ENCODE measurements around the gene ASH1L.

Gene ASH1L

GRCh38 chr1:155313261-155313660 is 249.3 kb downstream of the ASH1L start:
- no peak overlapping the region for H2AK5ac ChIP-seq (ENCODE audit: low read length)
- H3K9ac ChIP-seq (ENCODE audit: low read length) = no peak overlapping the region
- H2BK15ac ChIP-seq (replicated peaks; ENCODE audit: low read depth) = no peak overlapping the region
- H3K4me3 ChIP-seq (ENCODE audit: low read length) = no peak overlapping the region
- peaks cover 13% of the 10 kb centered on the region for H3K36me3 ChIP-seq (ENCODE audit: control insufficient read depth, insufficient read depth, low read length)
- no peak overlapping the region for H3K27ac ChIP-seq (ENCODE audit: low read depth, low read length)
- H3K4me2 ChIP-seq (ENCODE audit: low read length) = no peak overlapping the region
- no peaks in the 10 kb centered on the region for H3K27me3 ChIP-seq (ENCODE audit: insufficient read depth, low read length, poor library complexity)
- H3K56ac ChIP-seq (ENCODE audit: low read length) = no peak overlapping the region
- no peak overlapping the region for H4K5ac ChIP-seq (ENCODE audit: low read length)
- H2BK120ac ChIP-seq (ENCODE audit: low read depth, low read length) = no peak overlapping the region
- H3K23ac ChIP-seq (ENCODE audit: low read length) = no peak overlapping the region
- H3K79me1 ChIP-seq (ENCODE audit: low read length) = peaks cover 25% of the 10 kb centered on the region
- WGBS (ENCODE audit: extremely low coverage, insufficient coverage, low lambda C conversion rate) = no CpG with 5 or more reads among the region's 8 CpGs
- H3K4ac ChIP-seq (ENCODE audit: low read depth, low read length) = no peak overlapping the region
- H4K8ac ChIP-seq (ENCODE audit: low read depth, low read length) = no peak overlapping the region
- H3K18ac ChIP-seq (ENCODE audit: low read length) = no peak overlapping the region
- H2BK5ac ChIP-seq (ENCODE audit: low read length) = no peak overlapping the region
- DNase-seq = no peak
- H3K4me1 ChIP-seq (ENCODE audit: control insufficient read depth, low read depth, low read length) = no peaks in the 10 kb centered on the region
- H3K79me2 ChIP-seq (ENCODE audit: control insufficient read depth, insufficient read depth, low read length) = peaks cover 35% of the 10 kb centered on the region

GRCh38 chr1:155309423-155310021 is 253.1 kb downstream of the ASH1L start:
- Histone ChIP-seq H3K79me2 (ENCODE audit: control insufficient read depth, insufficient read depth, low read length) (peaks cover 35% of the 10 kb centered on the region), H3K79me1 (ENCODE audit: low read length) (peaks cover 22% of the 10 kb centered on the region), H4K5ac (ENCODE audit: low read length) (peak overlapping the region; percentile 96), H3K9ac (ENCODE audit: low read length) (peak overlapping the region; percentile 93), H3K4me1 (ENCODE audit: control insufficient read depth, low read depth, low read length) (no peaks in the 10 kb centered on the region), H3K4me3 (ENCODE audit: low read length) (peak overlapping the region; percentile 93), H3K27ac (ENCODE audit: low read depth, low read length) (peak overlapping the region; percentile 90), H2BK5ac (ENCODE audit: low read length) (peak overlapping the region; percentile 94), H2BK120ac (ENCODE audit: low read depth, low read length) (no peak overlapping the region), H3K23ac (ENCODE audit: low read length) (peak overlapping the region; percentile 98), H3K56ac (ENCODE audit: low read length) (peak overlapping the region; percentile 99), H3K4ac (ENCODE audit: low read depth, low read length) (peak overlapping the region; percentile 90), H2AK5ac (ENCODE audit: low read length) (peak overlapping the region; percentile 4), H3K36me3 (ENCODE audit: control insufficient read depth, insufficient read depth, low read length) (peaks cover 4% of the 10 kb centered on the region), H4K8ac (ENCODE audit: low read depth, low read length) (peak overlapping the region; percentile 66), H3K18ac (ENCODE audit: low read length) (peak overlapping the region; percentile 69), H3K4me2 (ENCODE audit: low read length) (peak overlapping the region; percentile 15), H3K27me3 (ENCODE audit: insufficient read depth, low read length, poor library complexity) (no peaks in the 10 kb centered on the region), H2BK15ac (replicated peaks; ENCODE audit: low read depth) (no peak overlapping the region)
- peak; percentile 69 for DNase-seq
- no CpG with 5 or more reads among the region's 11 CpGs for WGBS (ENCODE audit: extremely low coverage, insufficient coverage, low lambda C conversion rate)

GRCh38 chr1:155308493-155309422 is 253.8 kb downstream of the ASH1L start, which contains the start of gene FDPS:
TSS of gene FDPS (plus strand) at chr1:155308866. CDS start at chr1:155309790, 924 bp downstream.
- peak within 1 kb of the TSS; percentile 94 for H2BK5ac ChIP-seq (ENCODE audit: low read length)
- no peaks in the 10 kb centered on the region for H3K27me3 ChIP-seq (ENCODE audit: insufficient read depth, low read length, poor library complexity)
- H3K4me2 ChIP-seq (ENCODE audit: low read length) = peak within 1 kb of the TSS; percentile 15
- H4K8ac ChIP-seq (ENCODE audit: low read depth, low read length) = peak within 1 kb of the TSS; percentile 66
- H2BK15ac ChIP-seq (replicated peaks; ENCODE audit: low read depth) = peak within 1 kb of the TSS; percentile 59
- H3K4me3 ChIP-seq (ENCODE audit: low read length) = peak within 1 kb of the TSS; percentile 93
- peak within 1 kb of the TSS; percentile 4 for H2AK5ac ChIP-seq (ENCODE audit: low read length)
- peak within 1 kb of the TSS; percentile 69 for H3K18ac ChIP-seq (ENCODE audit: low read length)
- H3K27ac ChIP-seq (ENCODE audit: low read depth, low read length) = peak within 1 kb of the TSS; percentile 90
- WGBS (ENCODE audit: extremely low coverage, insufficient coverage, low lambda C conversion rate) = no CpG with 5 or more reads among the region's 51 CpGs
- peak within 1 kb of the TSS; percentile 99 for H3K56ac ChIP-seq (ENCODE audit: low read length)
- peak within 1 kb of the TSS; percentile 93 for H3K9ac ChIP-seq (ENCODE audit: low read length)
- H2BK120ac ChIP-seq (ENCODE audit: low read depth, low read length) = no peak within 1 kb of the TSS
- peaks cover 22% of the 10 kb centered on the region for H3K79me1 ChIP-seq (ENCODE audit: low read length)
- peak within 1 kb of the TSS; percentile 98 for H3K23ac ChIP-seq (ENCODE audit: low read length)
- H3K36me3 ChIP-seq (ENCODE audit: control insufficient read depth, insufficient read depth, low read length) = peaks cover 4% of the 10 kb centered on the region
- no peaks in the 10 kb centered on the region for H3K4me1 ChIP-seq (ENCODE audit: control insufficient read depth, low read depth, low read length)
- H4K5ac ChIP-seq (ENCODE audit: low read length) = peak within 1 kb of the TSS; percentile 96
- peaks cover 35% of the 10 kb centered on the region for H3K79me2 ChIP-seq (ENCODE audit: control insufficient read depth, insufficient read depth, low read length)
- DNase-seq = peak; percentile 99
- peak within 1 kb of the TSS; percentile 90 for H3K4ac ChIP-seq (ENCODE audit: low read depth, low read length)

- no peak overlapping the region for H4K5ac ChIP-seq (ENCODE audit: low read length)
Observed at GRCh38 chr1:155307247-155307740, 255.3 kb downstream of the ASH1L start.

GRCh38 chr1:155305881-155306391 is 256.7 kb downstream of the ASH1L start:
- WGBS (ENCODE audit: extremely low coverage, insufficient coverage, low lambda C conversion rate) = no CpG with 5 or more reads among the region's 7 CpGs
- no peaks in the 10 kb centered on the region for H3K36me3 ChIP-seq (ENCODE audit: control insufficient read depth, insufficient read depth, low read length)

More at GRCh38 chr1:155307247-155307740, 255.3 kb downstream of the ASH1L start:
- Histone ChIP-seq H3K79me2 (ENCODE audit: control insufficient read depth, insufficient read depth, low read length) (peaks cover 28% of the 10 kb centered on the region), H3K9ac (ENCODE audit: low read length) (no peak overlapping the region), H3K4me3 (ENCODE audit: low read length) (no peak overlapping the region), H3K27ac (ENCODE audit: low read depth, low read length) (peak overlapping the region; percentile 90), H3K4ac (ENCODE audit: low read depth, low read length) (peak overlapping the region; percentile 40), H4K8ac (ENCODE audit: low read depth, low read length) (no peak overlapping the region), H3K56ac (ENCODE audit: low read length) (peak overlapping the region; percentile 79), H3K4me1 (ENCODE audit: control insufficient read depth, low read depth, low read length) (no peaks in the 10 kb centered on the region), H3K4me2 (ENCODE audit: low read length) (no peak overlapping the region), H2BK15ac (replicated peaks; ENCODE audit: low read depth) (peak overlapping the region; percentile 59), H3K23ac (ENCODE audit: low read length) (no peak overlapping the region), H3K36me3 (ENCODE audit: control insufficient read depth, insufficient read depth, low read length) (no peaks in the 10 kb centered on the region), H2BK120ac (ENCODE audit: low read depth, low read length) (no peak overlapping the region), H3K79me1 (ENCODE audit: low read length) (peaks cover 16% of the 10 kb centered on the region), H2AK5ac (ENCODE audit: low read length) (no peak overlapping the region), H2BK5ac (ENCODE audit: low read length) (no peak overlapping the region), H3K18ac (ENCODE audit: low read length) (peak overlapping the region; percentile 23), H3K27me3 (ENCODE audit: insufficient read depth, low read length, poor library complexity) (no peaks in the 10 kb centered on the region)
- DNase-seq = peak; percentile 86
- WGBS (ENCODE audit: extremely low coverage, insufficient coverage, low lambda C conversion rate) = no CpG with 5 or more reads among the region's 6 CpGs

More at GRCh38 chr1:155305881-155306391, 256.7 kb downstream of the ASH1L start:
- Histone ChIP-seq H3K23ac (ENCODE audit: low read length) (no peak overlapping the region), H3K4me3 (ENCODE audit: low read length) (no peak overlapping the region), H3K27me3 (ENCODE audit: insufficient read depth, low read length, poor library complexity) (no peaks in the 10 kb centered on the region), H2AK5ac (ENCODE audit: low read length) (peak overlapping the region; percentile 38), H3K4me2 (ENCODE audit: low read length) (no peak overlapping the region), H3K27ac (ENCODE audit: low read depth, low read length) (no peak overlapping the region), H3K56ac (ENCODE audit: low read length) (peak overlapping the region; percentile 64), H3K18ac (ENCODE audit: low read length) (no peak overlapping the region), H3K79me2 (ENCODE audit: control insufficient read depth, insufficient read depth, low read length) (peaks cover 19% of the 10 kb centered on the region), H2BK15ac (replicated peaks; ENCODE audit: low read depth) (no peak overlapping the region), H2BK120ac (ENCODE audit: low read depth, low read length) (no peak overlapping the region), H3K79me1 (ENCODE audit: low read length) (peaks cover 9% of the 10 kb centered on the region), H4K5ac (ENCODE audit: low read length) (no peak overlapping the region), H3K4ac (ENCODE audit: low read depth, low read length) (no peak overlapping the region), H3K9ac (ENCODE audit: low read length) (no peak overlapping the region), H4K8ac (ENCODE audit: low read depth, low read length) (no peak overlapping the region), H2BK5ac (ENCODE audit: low read length) (no peak overlapping the region), H3K4me1 (ENCODE audit: control insufficient read depth, low read depth, low read length) (no peaks in the 10 kb centered on the region)
- no peak for DNase-seq

All from mesendoderm (in vitro differentiated cells).